Common myeloid progenitor, CD34-positive (primary cell): ENCODE measurements around the gene ANTKMT.

Experiments used
- CTCF ChIA-PET: fragments of 350-600 bp; sonication (Branson Sonifier 250); formaldehyde crosslinking; loops from one replicate; lab custom pipeline; 2021; ENCODE audit warnings: antibody characterized with exemption; lab: Charles Lee
- POLR2A ChIA-PET: fragments of 350-600 bp; sonication (Branson Sonifier 250); formaldehyde crosslinking; loops from one replicate; lab custom pipeline; 2021; ENCODE audit warnings: antibody characterized with exemption; lab: Charles Lee
- DNase-seq, 3 donors: peaks; one replicate each; pipeline versions ENCODE4 v3.0.0 to v3.0.0-alpha.2; 2013
- H3K27ac ChIP-seq, 2 experiments: 1 replicate in 1 of 2; 2 replicates in 1 of 2; pipeline ENCODE4 v1.7.0; 2013; ENCODE audit warnings: inconsistent platforms in 2 of 2, low read length in 2 of 2, mild to moderate bottlenecking in 2 of 2, low read depth in 1 of 2, moderate library complexity in 1 of 2; ENCODE audit not compliant: severe bottlenecking in 2 of 2, insufficient read depth in 1 of 2, poor library complexity in 1 of 2
- H3K27me3 ChIP-seq, 5 experiments: replicated peaks in 2 of 5; 1 replicate in 3 of 5; 2 replicates in 2 of 5; pipeline versions ENCODE4 v1.6.1 to v1.7.0; 2013; ENCODE audit warnings: low read length in 4 of 5, mild to moderate bottlenecking in 2 of 5, moderate library complexity in 2 of 5, inconsistent platforms in 1 of 5; ENCODE audit not compliant: insufficient read depth in 5 of 5, control insufficient read depth in 4 of 5
- H3K36me3 ChIP-seq, 4 experiments: 1 replicate in 2 of 4; 2 replicates in 2 of 4; pipeline versions ENCODE4 v1.6.1 to v1.7.0; 2013; ENCODE audit warnings: low read length in 3 of 4, control low read depth in 1 of 4, mild to moderate bottlenecking in 1 of 4; ENCODE audit not compliant: control insufficient read depth in 4 of 4, insufficient read depth in 4 of 4
- H3K4me1 ChIP-seq, 4 experiments: 1 replicate in 3 of 4; 2 replicates in 1 of 4; pipeline versions ENCODE4 v1.6.1 to v1.7.1; 2013; ENCODE audit warnings: low read length in 3 of 4, mild to moderate bottlenecking in 3 of 4, control low read depth in 1 of 4, inconsistent platforms in 1 of 4, moderate library complexity in 1 of 4; ENCODE audit not compliant: control insufficient read depth in 4 of 4, insufficient read depth in 4 of 4; ENCODE audit errors: control extremely low read depth in 1 of 4
- H3K4me3 ChIP-seq, 7 experiments: 1 replicate in 4 of 7; 2 replicates in 3 of 7; pipeline versions ENCODE4 v1.5.1 to v1.7.0; 2013; ENCODE audit warnings: mild to moderate bottlenecking in 7 of 7, low read length in 6 of 7, moderate library complexity in 6 of 7, inconsistent platforms in 2 of 7, low read depth in 2 of 7, control low read depth in 1 of 7; ENCODE audit not compliant: insufficient read depth in 4 of 7, control insufficient read depth in 1 of 7; ENCODE audit errors: extremely low read depth in 1 of 7
- H3K9me3 ChIP-seq, 5 experiments: 1 replicate in 4 of 5; 2 replicates in 1 of 5; pipeline versions ENCODE4 v1.6.1 to v1.7.1; 2013; ENCODE audit warnings: low read length in 4 of 5, mild to moderate bottlenecking in 2 of 5, inconsistent platforms in 1 of 5, low read depth in 1 of 5, moderate library complexity in 1 of 5; ENCODE audit not compliant: control insufficient read depth in 4 of 5, insufficient read depth in 2 of 5; ENCODE audit errors: control extremely low read depth in 1 of 5
- WGBS: methylation state at CpG from one replicate; pipeline ENCODE4 v1.1.5; 2013; ENCODE audit not compliant: insufficient coverage; 5-methylcytosine and 5-hydroxymethylcytosine counted together

ANTKMT gene

GRCh38 chr16:728890-729744 is 8.2 kb downstream of the ANTKMT start:
- Histone ChIP-seq H3K4me1 (peaks cover 0 to 24% (median 17%) of the 10 kb centered on the region in 4 experiments), H3K27ac (no peak overlapping the region)

GRCh38 chr16:729768-730665 is 9.1 kb downstream of the ANTKMT start:
- POLR2A ChIA-PET: interaction anchor here (0.7 kb wide), 1 partner anchor 14 kb away, joined by 3 read pairs; no protein-coding TSS in a partner anchor
- Histone ChIP-seq H3K9me3 (no peaks in the 10 kb centered on the region), H3K27ac (no peak overlapping the region), H3K4me3 (no peak overlapping the region), H3K36me3 (peaks cover 3 to 55% (median 38%) of the 10 kb centered on the region in 4 experiments), H3K27me3 (peaks cover 0 to 10% (median 0%) of the 10 kb centered on the region in 5 experiments), H3K4me1 (peaks cover 0 to 24% (median 17%) of the 10 kb centered on the region in 4 experiments)
- CTCF ChIA-PET: interaction anchor here (0.8 to 3.5 kb wide), 4 partner anchors 9 to 55 kb away, joined by 3 to 14 read pairs (median 8); partner anchors contain the start of gene ANTKMT
- 94% methylated on average over 31 of the region's 37 CpGs for WGBS
- no peak for DNase-seq

More at GRCh38 chr16:728890-729744, 8.2 kb downstream of the ANTKMT start:
- 83% methylated on average over 51 of the region's 55 CpGs for WGBS
- no peaks in the 10 kb centered on the region for H3K9me3 ChIP-seq
- H3K36me3 ChIP-seq: peaks cover 3 to 46% (median 31%) of the 10 kb centered on the region in 4 experiments
- DNase-seq: peak in 1 of 3 donors; percentile 34
- peaks cover 0 to 10% (median 0%) of the 10 kb centered on the region in 5 experiments for H3K27me3 ChIP-seq
- peak overlapping the region in 3 of 7 experiments; percentile 66 to 83 (median 76) for H3K4me3 ChIP-seq
- POLR2A ChIA-PET: interaction anchor here (0.7 to 1.1 kb wide), 2 partner anchors 8 to 15 kb away, joined by 3 read pairs; no protein-coding TSS in a partner anchor
- CTCF ChIA-PET: interaction anchor here (1.1 to 3.5 kb wide), 3 partner anchors 15 to 56 kb away, joined by 5 to 14 read pairs (median 11); no protein-coding TSS in a partner anchor

GRCh38 chr16:730666-731509 is 9.9 kb downstream of the ANTKMT start:
- Histone ChIP-seq H3K27ac (no peak overlapping the region), H3K4me3 (no peak overlapping the region), H3K9me3 (no peaks in the 10 kb centered on the region), H3K4me1 (peaks cover 0 to 24% (median 17%) of the 10 kb centered on the region in 4 experiments), H3K27me3 (peaks cover 0 to 7% (median 0%) of the 10 kb centered on the region in 5 experiments), H3K36me3 (peaks cover 3 to 63% (median 45%) of the 10 kb centered on the region in 4 experiments)
- no peak for DNase-seq
- ChIA-PET CTCF (interaction anchor here (0.8 to 3.5 kb wide), 5 partner anchors 10 to 54 kb away, joined by 3 to 14 read pairs (median 5); partner anchors contain the start of gene ANTKMT), POLR2A (no interaction called here)
- WGBS: 97% methylated on average over 19 of the region's 22 CpGs

DNA sequence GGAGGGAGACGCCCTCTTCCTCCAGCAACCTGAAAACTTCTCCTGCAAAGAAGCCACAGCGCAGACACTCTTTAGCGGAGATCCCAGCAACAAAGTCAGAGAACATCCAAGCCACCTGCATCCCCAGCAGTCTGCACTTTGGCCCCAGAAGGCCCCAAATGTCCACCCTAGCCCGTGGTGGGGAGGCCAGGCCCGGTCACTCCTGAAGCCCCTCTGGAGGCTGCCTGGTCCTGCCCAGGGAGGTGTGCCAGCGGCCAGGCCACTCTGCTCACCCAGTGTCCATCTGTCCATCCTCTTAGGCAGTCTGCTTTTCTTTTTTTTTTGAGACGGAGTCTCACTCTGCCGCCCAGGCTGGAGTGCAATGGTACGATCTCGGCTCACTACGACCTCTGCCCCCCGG is 11.4 kb downstream of the ANTKMT start:
- ChIA-PET CTCF (interaction anchor here (0.8 to 3.4 kb wide), 3 partner anchors 16 to 53 kb away, joined by 3 to 11 read pairs (median 5); no protein-coding TSS in a partner anchor), POLR2A (no interaction called here)
- no peak for DNase-seq
- H3K4me1 ChIP-seq: peaks cover 0 to 25% (median 16%) of the 10 kb centered on the region in 4 experiments
- no peaks in the 10 kb centered on the region for H3K27me3 ChIP-seq
- no peak overlapping the region for H3K27ac ChIP-seq
- H3K4me3 ChIP-seq: no peak overlapping the region
- H3K9me3 ChIP-seq: no peaks in the 10 kb centered on the region
- peaks cover 3 to 75% (median 56%) of the 10 kb centered on the region in 4 experiments for H3K36me3 ChIP-seq
- 96% methylated on average over 11 of the region's 12 CpGs for WGBS

DNA sequence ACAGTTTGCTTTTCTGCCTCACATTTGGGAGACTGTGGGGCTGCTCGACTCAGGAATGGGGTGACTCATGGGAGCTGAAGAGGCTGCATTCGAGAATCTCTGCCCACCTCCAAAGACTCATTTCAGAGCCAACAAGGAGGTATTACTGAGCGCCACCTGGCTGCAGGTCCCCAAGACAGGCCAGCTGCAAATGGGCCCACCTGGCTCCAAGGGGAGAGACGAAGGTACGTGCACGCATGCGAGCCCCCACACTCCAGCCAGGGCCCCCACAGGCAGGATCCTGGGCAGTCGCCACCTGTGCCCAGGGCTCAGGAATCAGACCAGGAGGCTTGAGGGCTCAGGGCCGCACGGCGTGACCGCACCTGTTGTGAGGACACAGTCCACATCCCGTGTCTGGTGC is 12.0 kb downstream of the ANTKMT start:
- peaks cover 3 to 75% (median 59%) of the 10 kb centered on the region in 4 experiments for H3K36me3 ChIP-seq
- WGBS: 93% methylated on average over 11 of the region's 13 CpGs

More for the DNA sequence above, 12.0 kb downstream of the ANTKMT start:
- CTCF ChIA-PET: interaction anchor here (1.1 to 1.3 kb wide), 2 partner anchors 13 to 17 kb away, joined by 4 to 5 read pairs; no protein-coding TSS in a partner anchor
- Histone ChIP-seq H3K27me3 (no peaks in the 10 kb centered on the region), H3K27ac (no peak overlapping the region), H3K4me3 (no peak overlapping the region), H3K4me1 (peaks cover 0 to 25% (median 16%) of the 10 kb centered on the region in 4 experiments), H3K9me3 (no peaks in the 10 kb centered on the region)
- POLR2A ChIA-PET: no interaction called here
- DNase-seq: no peak
